GM21528 (cell line): ENCODE results near the gene PPM1E.
A peak's percentile ranks its signal among the peaks of the same experiment; 100 is the strongest.

Experiments
- ATAC-seq: cut with Tn5 transposase; IDR thresholded peaks from one replicate; pipeline ENCODE4 v1.9.1; 2021; ENCODE audit warnings: mild to moderate bottlenecking, moderate library complexity; ENCODE audit not compliant: unreplicated experiment, low FRiP score

The PPM1E gene

GRCh38 chr17:58991718-58992331 is 236.2 kb downstream of the PPM1E start:
- no peak for ATAC-seq

- ATAC-seq, result no peak
These were observed 237.7 kb downstream of the PPM1E start for GRCh38 chr17:58993311-58993710.

GRCh38 chr17:58995247-58995940 is 239.7 kb downstream of the PPM1E start:
- no peak for ATAC-seq

GRCh38 chr17:58996968-58997367 is 241.3 kb downstream of the PPM1E start:
- no peak for ATAC-seq

GRCh38 chr17:58997756-58998553 is 242.3 kb downstream of the PPM1E start:
- ATAC-seq, result no peak

- ATAC-seq, result no peak
These were observed 243.2 kb downstream of the PPM1E start for GRCh38 chr17:58998871-58999270.

GRCh38 chr17:58999500-58999899 is 243.8 kb downstream of the PPM1E start:
- ATAC-seq, result no peak

GRCh38 chr17:59000022-59000421 is 244.4 kb downstream of the PPM1E start:
- ATAC-seq, result no peak

- ATAC-seq, result peak; percentile 93
These were observed 245.6 kb downstream of the PPM1E start for GRCh38 chr17:59001158-59001814.

GRCh38 chr17:59002126-59002525 is 246.5 kb downstream of the PPM1E start:
- no peak for ATAC-seq

GRCh38 chr17:59002848-59003247 is 247.2 kb downstream of the PPM1E start:
- ATAC-seq, result no peak

GRCh38 chr17:59003860-59004259 is 248.2 kb downstream of the PPM1E start:
- ATAC-seq, result no peak

- no peak for ATAC-seq
These were observed 248.9 kb downstream of the PPM1E start for GRCh38 chr17:59004338-59005111.

- no peak for ATAC-seq
These were observed 252.3 kb downstream of the PPM1E start for GRCh38 chr17:59007995-59008394.

- ATAC-seq, result no peak
These were observed 253.1 kb downstream of the PPM1E start for GRCh38 chr17:59008737-59009136.

- no peak for ATAC-seq
These were observed 254.4 kb downstream of the PPM1E start for GRCh38 chr17:59010026-59010425.

GRCh38 chr17:59011975-59012374 is 256.3 kb downstream of the PPM1E start:
- no peak for ATAC-seq

GRCh38 chr17:59018019-59018418 is 262.4 kb downstream of the PPM1E start:
- ATAC-seq, result no peak

GRCh38 chr17:59024916-59025315 is 269.3 kb downstream of the PPM1E start:
- ATAC-seq, result no peak
